Measurements from ENCODE around the gene STON2. TPM values are rescaled to one million over a fixed set of nuclear protein-coding genes. Genes with fewer than 3 reads are reported as not detected.

The STON2 gene
- total and polyA plus RNA-seq, 4 experiments from 2014 or later, result not detected

DNA sequence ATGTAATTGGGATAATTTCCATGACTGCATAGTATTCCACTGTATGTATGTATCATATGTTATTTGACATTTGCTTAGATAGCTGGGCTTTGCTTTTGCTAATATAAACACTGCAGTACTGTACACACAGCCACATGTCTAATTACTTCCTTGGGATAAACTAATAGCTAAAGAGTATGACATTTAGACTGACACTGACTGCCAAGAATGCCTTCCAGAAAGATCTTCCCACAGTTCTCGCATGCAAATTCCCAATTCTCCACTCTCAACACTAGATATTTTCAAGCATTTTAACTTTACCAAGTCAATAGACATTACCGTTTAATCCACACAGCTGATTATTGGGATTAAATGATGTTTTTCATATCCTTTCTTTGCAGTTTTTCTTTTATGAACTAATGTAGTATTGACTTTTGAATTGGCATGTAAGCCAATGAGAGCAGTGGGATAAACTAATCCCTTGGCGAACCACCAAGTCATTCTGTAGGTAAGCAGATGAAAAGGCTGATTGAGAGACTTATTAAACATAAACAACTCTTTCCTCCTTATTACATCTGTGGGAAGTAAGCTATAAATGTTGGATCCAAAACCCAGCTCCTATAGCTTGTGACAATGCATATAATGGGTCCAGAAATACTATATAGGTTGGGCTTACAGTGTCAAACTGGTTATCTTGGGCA lies 55.5 kb downstream of the STON2 start:
- ChIA-PET POLR2A (ENCODE audit: partially characterized antibody) (no interaction called here), CTCF (ENCODE audit: partially characterized antibody) (interaction anchor here (1.0 to 1.4 kb wide), 2 partner anchors 9 to 11 kb away, joined by 3 read pairs; no protein-coding TSS in a partner anchor)
- Mint-ChIP-seq H3K4me3 (no peak overlapping the region), H3K9me3 (peaks cover 0 to 2% (median 0%) of the 10 kb centered on the region in 8 donors), H3K4me1 (no peaks in the 10 kb centered on the region), H3K27ac (no peak overlapping the region), H3K27me3 (peaks cover 15 to 16% of the 10 kb centered on the region in 2 donors), H3K36me3 (no peaks in the 10 kb centered on the region)
- DNase-seq, result no peak
- Histone ChIP-seq H3K4me1 (ENCODE audit: insufficient read depth, low read length) (no peaks in the 10 kb centered on the region), H3K4me3 (ENCODE audit: low read length in 2 of 2) (no peak overlapping the region), H3K27ac (ENCODE audit: low read depth, low read length) (no peak overlapping the region), H3K9me3 (ENCODE audit: control insufficient read depth in 1 of 2, low read length in 2 of 2) (no peaks in the 10 kb centered on the region), H3K27me3 (ENCODE audit: insufficient read depth, low read length) (no peaks in the 10 kb centered on the region), H3K36me3 (ENCODE audit: insufficient read depth, low read length) (no peaks in the 10 kb centered on the region)
- intact Hi-C loops (cut with micrococcal nuclease), result no loop called here

DNA sequence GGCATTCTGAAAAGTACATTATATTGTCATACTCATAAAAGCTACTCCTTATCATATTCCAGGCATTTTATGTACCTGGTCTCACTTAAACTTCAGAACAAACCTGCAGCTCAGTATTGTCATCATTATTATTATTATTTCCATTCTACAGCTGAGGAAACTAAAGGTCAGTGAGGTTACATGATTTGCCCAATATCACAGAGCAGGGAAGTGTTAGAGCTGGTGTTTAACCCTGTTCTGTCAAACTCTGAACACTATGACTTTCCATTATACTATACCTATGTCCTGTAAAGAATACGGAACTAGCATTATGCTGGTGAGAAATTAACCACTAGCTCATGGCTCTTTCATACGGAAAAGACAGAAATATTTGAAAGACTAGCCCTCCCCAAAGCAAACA lies 56.4 kb downstream of the STON2 start:
- CTCF ChIA-PET (ENCODE audit: partially characterized antibody), result interaction anchor here (1.0 to 1.4 kb wide), 2 partner anchors 10 kb away, joined by 3 read pairs; no protein-coding TSS in a partner anchor

DNA sequence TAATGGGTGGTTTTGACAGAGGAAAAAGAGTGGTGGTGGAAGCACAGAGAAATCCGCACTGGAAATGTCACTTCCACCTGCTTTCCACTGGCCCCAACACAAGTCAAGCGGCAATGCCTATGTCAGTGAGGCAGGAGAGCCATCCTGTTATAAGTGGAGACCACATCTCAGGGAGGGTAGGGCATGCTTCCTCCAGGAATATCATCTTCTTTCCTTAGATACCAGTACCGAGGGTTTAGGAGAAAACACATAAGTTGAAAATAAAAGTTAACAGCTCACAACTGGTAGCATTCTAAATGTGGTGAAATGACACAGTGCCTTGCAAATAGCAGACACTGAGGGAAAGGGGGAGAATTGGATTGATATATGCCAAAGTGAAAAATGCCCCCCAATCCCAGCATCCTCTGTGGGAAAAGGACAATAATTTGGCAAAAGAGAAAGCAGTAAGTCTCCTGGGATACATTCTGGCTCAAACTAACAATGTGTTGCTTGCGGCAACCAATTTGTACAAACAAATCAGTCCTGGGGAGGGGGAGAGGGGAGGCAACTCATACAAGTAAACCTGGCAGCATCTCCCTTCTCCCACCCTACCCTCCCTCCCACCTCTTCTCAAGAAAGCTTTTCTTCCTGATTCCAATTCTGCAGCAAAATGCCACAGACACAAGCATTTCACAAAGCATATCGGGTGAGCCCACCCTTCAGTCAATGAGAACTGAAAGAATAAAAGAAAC lies 57.1 kb downstream of the STON2 start:
- no peaks in the 10 kb centered on the region for H3K4me1 Mint-ChIP-seq
- H3K4me1 ChIP-seq (ENCODE audit: insufficient read depth, low read length), result no peaks in the 10 kb centered on the region
- POLR2A ChIA-PET (ENCODE audit: partially characterized antibody), result no interaction called here
- no peak for DNase-seq
- H3K36me3 Mint-ChIP-seq, result no peaks in the 10 kb centered on the region
- H3K27ac ChIP-seq (ENCODE audit: low read depth, low read length), result no peak overlapping the region
- H3K27me3 ChIP-seq (ENCODE audit: insufficient read depth, low read length), result no peaks in the 10 kb centered on the region
- H3K27me3 Mint-ChIP-seq, result peaks cover 11 to 16% of the 10 kb centered on the region in 2 donors
- no peak overlapping the region for H3K27ac Mint-ChIP-seq
- intact Hi-C loops (cut with micrococcal nuclease), result no loop called here
- H3K9me3 Mint-ChIP-seq, result peaks cover 0 to 2% (median 0%) of the 10 kb centered on the region in 8 donors
- no peak overlapping the region for H3K4me3 Mint-ChIP-seq
- CTCF ChIA-PET (ENCODE audit: partially characterized antibody), result interaction anchor here (1.4 kb wide), 1 partner anchor 10 kb away, joined by 3 read pairs; no protein-coding TSS in a partner anchor
- no peaks in the 10 kb centered on the region for H3K9me3 ChIP-seq (ENCODE audit: control insufficient read depth in 1 of 2, low read length in 2 of 2)
- H3K4me3 ChIP-seq (ENCODE audit: low read length in 2 of 2), result no peak overlapping the region
- H3K36me3 ChIP-seq (ENCODE audit: insufficient read depth, low read length), result no peaks in the 10 kb centered on the region

More for the DNA sequence above, 56.4 kb downstream of the STON2 start:
- H3K36me3 ChIP-seq (ENCODE audit: insufficient read depth, low read length), result no peaks in the 10 kb centered on the region
- peaks cover 13 to 16% of the 10 kb centered on the region in 2 donors for H3K27me3 Mint-ChIP-seq
- H3K4me1 ChIP-seq (ENCODE audit: insufficient read depth, low read length), result no peaks in the 10 kb centered on the region
- H3K27ac ChIP-seq (ENCODE audit: low read depth, low read length), result no peak overlapping the region
- POLR2A ChIA-PET (ENCODE audit: partially characterized antibody), result no interaction called here
- H3K36me3 Mint-ChIP-seq, result no peaks in the 10 kb centered on the region
- no peak for DNase-seq
- H3K27ac Mint-ChIP-seq, result no peak overlapping the region
- no peaks in the 10 kb centered on the region for H3K4me1 Mint-ChIP-seq
- H3K9me3 Mint-ChIP-seq, result peaks cover 0 to 2% (median 0%) of the 10 kb centered on the region in 8 donors
- no peak overlapping the region for H3K4me3 ChIP-seq (ENCODE audit: low read length in 2 of 2)
- intact Hi-C loops (cut with micrococcal nuclease), result no loop called here
- no peaks in the 10 kb centered on the region for H3K9me3 ChIP-seq (ENCODE audit: control insufficient read depth in 1 of 2, low read length in 2 of 2)
- H3K4me3 Mint-ChIP-seq, result no peak overlapping the region
- no peaks in the 10 kb centered on the region for H3K27me3 ChIP-seq (ENCODE audit: insufficient read depth, low read length)

DNA sequence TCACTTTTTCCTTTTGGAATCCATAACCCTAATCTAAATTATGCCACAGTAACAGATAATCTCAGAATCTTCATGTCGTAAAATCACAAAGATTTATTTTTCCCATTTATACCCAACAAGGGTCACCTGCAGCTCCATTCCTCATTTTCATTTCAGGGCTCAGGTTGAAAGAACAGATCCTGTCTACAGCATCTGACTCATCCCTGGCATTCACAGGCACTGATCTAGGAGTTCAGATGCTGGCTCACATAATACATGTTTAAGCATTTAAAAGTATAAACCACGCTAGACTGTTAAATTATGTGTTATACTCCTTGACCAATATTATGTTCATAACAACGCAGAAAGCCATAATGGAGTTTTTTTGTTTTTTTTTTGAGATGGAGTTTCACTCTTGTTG lies 58.3 kb downstream of the STON2 start:
- H3K4me3 ChIP-seq (ENCODE audit: low read length in 2 of 2), result no peak overlapping the region
- H3K36me3 ChIP-seq (ENCODE audit: insufficient read depth, low read length), result no peaks in the 10 kb centered on the region
- Mint-ChIP-seq H3K9me3 (peaks cover 0 to 2% (median 0%) of the 10 kb centered on the region in 8 donors), H3K4me3 (no peak overlapping the region), H3K36me3 (no peaks in the 10 kb centered on the region), H3K27me3 (peaks cover 11 to 14% of the 10 kb centered on the region in 2 donors), H3K27ac (no peak overlapping the region), H3K4me1 (no peaks in the 10 kb centered on the region)
- no peak overlapping the region for H3K27ac ChIP-seq (ENCODE audit: low read depth, low read length)
- no peaks in the 10 kb centered on the region for H3K4me1 ChIP-seq (ENCODE audit: insufficient read depth, low read length)
- intact Hi-C loops (cut with micrococcal nuclease), result no loop called here
- ChIA-PET CTCF (ENCODE audit: partially characterized antibody) (no interaction called here), POLR2A (ENCODE audit: partially characterized antibody) (no interaction called here)
- no peak for DNase-seq
- H3K27me3 ChIP-seq (ENCODE audit: insufficient read depth, low read length), result no peaks in the 10 kb centered on the region
- H3K9me3 ChIP-seq (ENCODE audit: control insufficient read depth in 1 of 2, low read length in 2 of 2), result no peaks in the 10 kb centered on the region

DNA sequence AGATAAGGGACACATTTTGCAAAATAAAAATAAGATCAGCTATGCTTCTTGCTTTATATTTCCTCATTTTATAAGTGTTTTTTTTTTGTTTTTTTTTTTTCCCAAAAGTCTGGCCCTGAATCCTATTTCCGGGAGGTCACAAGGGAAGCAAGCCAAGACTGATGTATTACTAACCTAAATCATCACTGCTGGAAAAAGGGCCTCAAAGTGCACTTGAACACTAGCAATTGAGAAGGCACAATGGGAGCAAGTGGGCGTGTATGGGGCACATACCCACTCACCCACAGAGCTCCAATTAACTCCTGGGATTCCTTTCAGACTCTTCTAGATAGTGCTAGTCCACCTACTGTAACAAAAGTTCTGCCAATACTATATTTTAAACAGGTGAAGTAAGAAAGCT lies 58.8 kb downstream of the STON2 start:
- H3K27me3 Mint-ChIP-seq, result peaks cover 12 to 14% of the 10 kb centered on the region in 2 donors
- POLR2A ChIA-PET (ENCODE audit: partially characterized antibody), result no interaction called here
- H3K4me3 Mint-ChIP-seq, result no peak overlapping the region
- H3K36me3 Mint-ChIP-seq, result no peaks in the 10 kb centered on the region
- no peak overlapping the region for H3K27ac Mint-ChIP-seq
- no peak for DNase-seq
- CTCF ChIA-PET (ENCODE audit: partially characterized antibody), result no interaction called here
- Histone ChIP-seq H3K4me3 (ENCODE audit: low read length in 2 of 2) (no peak overlapping the region), H3K9me3 (ENCODE audit: control insufficient read depth in 1 of 2, low read length in 2 of 2) (no peaks in the 10 kb centered on the region), H3K36me3 (ENCODE audit: insufficient read depth, low read length) (no peaks in the 10 kb centered on the region), H3K4me1 (ENCODE audit: insufficient read depth, low read length) (no peaks in the 10 kb centered on the region), H3K27ac (ENCODE audit: low read depth, low read length) (no peak overlapping the region), H3K27me3 (ENCODE audit: insufficient read depth, low read length) (no peaks in the 10 kb centered on the region)
- no peaks in the 10 kb centered on the region for H3K4me1 Mint-ChIP-seq
- peaks cover 0 to 2% (median 0%) of the 10 kb centered on the region in 8 donors for H3K9me3 Mint-ChIP-seq
- intact Hi-C loops (cut with micrococcal nuclease), result no loop called here

DNA sequence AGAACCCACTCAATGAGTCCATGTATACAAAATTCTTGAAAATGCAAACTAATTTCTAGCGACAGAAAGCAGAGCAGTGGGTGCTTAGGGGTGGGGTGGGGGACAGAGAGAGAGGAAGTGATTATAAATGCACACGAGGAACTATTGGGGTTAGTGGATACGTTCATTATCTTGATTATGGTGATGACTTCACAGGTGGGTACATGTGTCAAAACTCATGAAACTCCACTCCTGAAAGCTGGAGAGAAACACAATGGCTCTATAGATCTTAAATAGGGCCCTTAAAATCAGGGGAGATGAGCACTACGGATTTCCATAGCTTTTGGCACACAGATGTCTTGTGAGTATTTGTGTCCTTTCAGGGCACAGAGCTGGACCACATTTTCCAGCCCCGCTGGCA lies 59.9 kb downstream of the STON2 start:
- Mint-ChIP-seq H3K27me3 (peaks cover 11 to 18% of the 10 kb centered on the region in 2 donors), H3K9me3 (peaks cover 0 to 2% (median 0%) of the 10 kb centered on the region in 8 donors), H3K4me3 (no peak overlapping the region), H3K36me3 (no peaks in the 10 kb centered on the region), H3K4me1 (no peaks in the 10 kb centered on the region), H3K27ac (no peak overlapping the region)
- no peaks in the 10 kb centered on the region for H3K4me1 ChIP-seq (ENCODE audit: insufficient read depth, low read length)
- ChIA-PET POLR2A (ENCODE audit: partially characterized antibody) (no interaction called here), CTCF (ENCODE audit: partially characterized antibody) (no interaction called here)
- intact Hi-C loops (cut with micrococcal nuclease), result no loop called here
- no peaks in the 10 kb centered on the region for H3K9me3 ChIP-seq (ENCODE audit: control insufficient read depth in 1 of 2, low read length in 2 of 2)
- H3K27me3 ChIP-seq (ENCODE audit: insufficient read depth, low read length), result no peaks in the 10 kb centered on the region
- H3K27ac ChIP-seq (ENCODE audit: low read depth, low read length), result no peak overlapping the region
- DNase-seq, result no peak
- no peaks in the 10 kb centered on the region for H3K36me3 ChIP-seq (ENCODE audit: insufficient read depth, low read length)
- no peak overlapping the region for H3K4me3 ChIP-seq (ENCODE audit: low read length in 2 of 2)

DNA sequence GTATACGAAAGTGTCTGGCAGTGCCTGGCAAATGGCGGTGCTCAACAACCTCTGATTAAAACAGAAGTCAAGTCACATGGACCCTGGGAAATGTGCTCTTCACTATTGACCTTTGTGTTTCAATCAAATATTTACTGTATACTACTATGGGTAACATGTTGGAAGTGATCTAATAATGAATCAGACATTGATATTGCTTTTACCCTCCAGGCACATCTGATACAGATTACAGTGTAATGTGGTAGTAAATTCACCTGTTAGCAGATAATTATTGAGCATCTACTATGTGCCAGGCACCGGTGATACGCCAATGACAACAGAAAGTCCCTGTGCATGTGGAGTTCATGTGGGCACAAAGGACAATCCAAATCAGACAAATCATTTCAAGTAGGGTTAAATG lies 63.1 kb downstream of the STON2 start:
- peaks cover 7 to 12% of the 10 kb centered on the region in 2 donors for H3K27me3 Mint-ChIP-seq
- no peak overlapping the region for H3K4me3 ChIP-seq (ENCODE audit: low read length in 2 of 2)
- H3K4me1 ChIP-seq (ENCODE audit: insufficient read depth, low read length), result no peaks in the 10 kb centered on the region
- H3K27ac Mint-ChIP-seq, result no peak overlapping the region
- H3K4me3 Mint-ChIP-seq, result no peak overlapping the region
- H3K4me1 Mint-ChIP-seq, result no peaks in the 10 kb centered on the region
- no peaks in the 10 kb centered on the region for H3K27me3 ChIP-seq (ENCODE audit: insufficient read depth, low read length)
- no peaks in the 10 kb centered on the region for H3K9me3 ChIP-seq (ENCODE audit: control insufficient read depth in 1 of 2, low read length in 2 of 2)
- H3K9me3 Mint-ChIP-seq, result peaks cover 0 to 4% (median 0%) of the 10 kb centered on the region in 8 donors
- no peak overlapping the region for H3K27ac ChIP-seq (ENCODE audit: low read depth, low read length)
- ChIA-PET CTCF (ENCODE audit: partially characterized antibody) (no interaction called here), POLR2A (ENCODE audit: partially characterized antibody) (no interaction called here)
- no peaks in the 10 kb centered on the region for H3K36me3 Mint-ChIP-seq
- DNase-seq, result no peak
- intact Hi-C loops (cut with micrococcal nuclease), result no loop called here
- H3K36me3 ChIP-seq (ENCODE audit: insufficient read depth, low read length), result no peaks in the 10 kb centered on the region
